ENCODE measurements around the gene NFASC. TPM values are rescaled to one million over a fixed set of nuclear protein-coding genes. Genes with fewer than 3 reads are reported as not detected.

NFASC gene
- total RNA-seq, 1 donor from 2014 or later, result 29.6 TPM

- FAIRE-seq (no peak), DNase-seq (ENCODE audit: low read depth) (no peak)
- Mint-ChIP-seq H3K4me1 (ENCODE audit: low read depth, unreplicated experiment) (no peaks in the 10 kb centered on the region), H3K4me3 (ENCODE audit: unreplicated experiment) (no peak overlapping the region), H3K27me3 (ENCODE audit: low read depth, unreplicated experiment) (peaks cover 2% of the 10 kb centered on the region), H3K36me3 (ENCODE audit: low read depth, unreplicated experiment) (peaks cover 5% of the 10 kb centered on the region), H3K9me3 (ENCODE audit: unreplicated experiment) (no peaks in the 10 kb centered on the region), H3K27ac (ENCODE audit: unreplicated experiment) (no peak overlapping the region)
- Histone ChIP-seq H3K79me2 (ENCODE audit: insufficient read depth, low read length) (no peaks in the 10 kb centered on the region), H3K4me3 (ENCODE audit: insufficient read depth, low read depth, low read length) (no peak overlapping the region), H3K4me2 (ENCODE audit: low read length) (no peak overlapping the region), H3K36me3 (ENCODE audit: insufficient read depth, low read length) (no peaks in the 10 kb centered on the region), H4K20me1 (ENCODE audit: insufficient read depth, low read length) (peaks cover 13% of the 10 kb centered on the region), H3K27ac (ENCODE audit: low read depth, low read length) (no peak overlapping the region), H3K9ac (ENCODE audit: low read length) (no peak overlapping the region), H3K4me1 (ENCODE audit: insufficient read depth, low read length) (no peaks in the 10 kb centered on the region), H3K9me3 (ENCODE audit: insufficient read depth, low read depth, low read length) (no peaks in the 10 kb centered on the region), H3K27me3 (ENCODE audit: insufficient read depth, low read length) (no peaks in the 10 kb centered on the region), H2AFZ (ENCODE audit: low read depth, low read length) (no peak overlapping the region)
- TF ChIP-seq CTCF (IDR thresholded peaks at IDR 0.05; ENCODE audit: insufficient read depth, low read depth, low read length), result no peak
- no peak for TF ChIP-seq EZH2 (IDR thresholded peaks at IDR 0.05; ENCODE audit: insufficient read depth, low read length)
Observed at GRCh38 chr1:204900721-204901120, 30.1 kb downstream of the NFASC start.

GRCh38 chr1:204902671-204903070 lies 32.0 kb downstream of the NFASC start:
- no peaks in the 10 kb centered on the region for H3K9me3 ChIP-seq (ENCODE audit: insufficient read depth, low read depth, low read length)
- H3K27ac Mint-ChIP-seq (ENCODE audit: unreplicated experiment), result no peak overlapping the region

More at GRCh38 chr1:204902671-204903070, 32.0 kb downstream of the NFASC start:
- no peak for DNase-seq (ENCODE audit: low read depth)
- H3K4me3 Mint-ChIP-seq (ENCODE audit: unreplicated experiment), result no peak overlapping the region
- Histone ChIP-seq H3K4me1 (ENCODE audit: insufficient read depth, low read length) (no peaks in the 10 kb centered on the region), H3K27ac (ENCODE audit: low read depth, low read length) (no peak overlapping the region), H3K4me2 (ENCODE audit: low read length) (no peak overlapping the region), H2AFZ (ENCODE audit: low read depth, low read length) (no peak overlapping the region), H3K4me3 (ENCODE audit: insufficient read depth, low read depth, low read length) (no peak overlapping the region), H3K9ac (ENCODE audit: low read length) (no peak overlapping the region), H3K36me3 (ENCODE audit: insufficient read depth, low read length) (no peaks in the 10 kb centered on the region), H4K20me1 (ENCODE audit: insufficient read depth, low read length) (peaks cover 13% of the 10 kb centered on the region), H3K27me3 (ENCODE audit: insufficient read depth, low read length) (no peaks in the 10 kb centered on the region), H3K79me2 (ENCODE audit: insufficient read depth, low read length) (peaks cover 4% of the 10 kb centered on the region)
- H3K27me3 Mint-ChIP-seq (ENCODE audit: low read depth, unreplicated experiment), result peaks cover 2% of the 10 kb centered on the region
- FAIRE-seq, result no peak
- TF ChIP-seq EZH2 (IDR thresholded peaks at IDR 0.05; ENCODE audit: insufficient read depth, low read length) (no peak), CTCF (IDR thresholded peaks at IDR 0.05; ENCODE audit: insufficient read depth, low read depth, low read length) (no peak)
- no peaks in the 10 kb centered on the region for H3K4me1 Mint-ChIP-seq (ENCODE audit: low read depth, unreplicated experiment)
- no peaks in the 10 kb centered on the region for H3K9me3 Mint-ChIP-seq (ENCODE audit: unreplicated experiment)
- peaks cover 5% of the 10 kb centered on the region for H3K36me3 Mint-ChIP-seq (ENCODE audit: low read depth, unreplicated experiment)

All from astrocyte (in vitro differentiated cells and primary cell).